Activated T-cell treated with anti-CD3 and anti-CD28 coated beads for 24 hours (primary cell): ENCODE measurements around the gene GATA5.
"Not testable (repeated sequence)": the region's sequence is repeated elsewhere in the genome, so short reads cannot be mapped to it uniquely, and the experiment has no call there.

Experiments used
- DNase-seq: peaks from one replicate; pipeline ENCODE4 v3.0.0-alpha.2; 2020; ENCODE audit warnings: low read depth

Gene GATA5

DNA sequence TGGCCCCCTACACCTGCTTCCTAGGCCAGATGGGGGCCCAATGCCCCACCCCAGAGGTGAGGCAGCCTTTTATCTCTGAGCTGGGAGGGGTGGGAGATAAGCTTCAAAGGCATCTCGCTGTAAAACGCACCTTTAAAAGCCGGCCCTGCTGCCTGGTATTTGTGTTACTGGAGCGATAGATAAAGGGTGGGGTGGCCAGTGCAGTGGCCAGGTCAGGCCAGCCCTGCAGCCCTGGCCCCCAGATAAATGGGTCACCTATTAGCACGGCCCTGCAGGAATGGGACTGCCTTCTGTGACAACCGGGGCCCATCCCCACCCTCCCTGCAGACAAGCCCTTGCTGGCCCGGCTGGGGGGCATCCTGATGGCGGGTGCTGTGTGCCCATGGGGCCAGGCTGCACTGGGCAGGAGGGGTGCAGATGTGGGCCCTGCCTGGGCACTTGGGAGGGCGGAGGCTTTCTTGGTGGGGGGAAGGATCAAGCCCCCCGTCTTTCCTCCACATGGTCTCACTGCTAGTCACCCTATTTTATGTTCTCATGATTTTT lies 45.4 kb downstream of the GATA5 start:
- no peak for DNase-seq

DNA sequence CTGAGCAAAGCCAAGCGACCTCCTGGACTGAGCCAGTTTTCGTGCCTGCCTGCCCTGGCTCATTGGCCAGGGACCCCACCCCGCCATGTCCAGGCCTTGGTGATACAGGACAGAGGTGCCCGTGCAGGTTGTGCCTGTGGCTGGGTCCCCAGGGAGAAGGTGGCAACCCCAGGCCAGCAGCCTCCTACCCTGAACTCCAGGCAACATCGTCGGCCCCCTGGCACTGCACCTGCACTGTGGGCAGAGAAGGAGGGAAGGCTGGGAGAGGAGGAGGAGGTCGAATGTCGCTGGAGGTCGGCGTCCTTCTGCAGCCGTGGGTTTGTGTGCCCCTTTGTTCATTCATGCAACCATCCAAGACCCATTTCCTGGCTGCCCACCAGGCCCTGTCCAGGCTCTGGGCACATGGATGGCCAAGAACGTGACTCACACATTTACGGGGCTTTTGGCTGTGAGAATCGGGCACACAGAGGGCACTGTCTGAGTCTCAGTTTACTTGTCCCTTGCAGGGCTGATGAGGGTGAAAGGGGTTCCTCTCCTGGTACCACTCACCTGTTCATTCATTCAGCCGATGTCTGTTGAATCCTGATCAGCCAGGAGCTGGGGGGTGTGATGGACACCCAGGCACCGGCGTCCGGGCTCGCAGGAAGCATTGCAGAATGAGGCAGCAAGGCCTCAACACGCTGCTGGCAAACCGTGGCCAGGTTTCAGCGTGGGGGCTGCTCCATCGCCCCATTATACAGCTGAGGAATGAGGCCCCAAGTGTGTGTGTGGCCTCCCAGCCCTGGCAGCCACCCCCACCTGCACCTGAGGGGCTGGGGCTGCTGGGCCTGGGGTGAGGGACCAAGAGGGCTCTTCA lies 46.1 kb downstream of the GATA5 start:
- DNase-seq: no peak

DNA sequence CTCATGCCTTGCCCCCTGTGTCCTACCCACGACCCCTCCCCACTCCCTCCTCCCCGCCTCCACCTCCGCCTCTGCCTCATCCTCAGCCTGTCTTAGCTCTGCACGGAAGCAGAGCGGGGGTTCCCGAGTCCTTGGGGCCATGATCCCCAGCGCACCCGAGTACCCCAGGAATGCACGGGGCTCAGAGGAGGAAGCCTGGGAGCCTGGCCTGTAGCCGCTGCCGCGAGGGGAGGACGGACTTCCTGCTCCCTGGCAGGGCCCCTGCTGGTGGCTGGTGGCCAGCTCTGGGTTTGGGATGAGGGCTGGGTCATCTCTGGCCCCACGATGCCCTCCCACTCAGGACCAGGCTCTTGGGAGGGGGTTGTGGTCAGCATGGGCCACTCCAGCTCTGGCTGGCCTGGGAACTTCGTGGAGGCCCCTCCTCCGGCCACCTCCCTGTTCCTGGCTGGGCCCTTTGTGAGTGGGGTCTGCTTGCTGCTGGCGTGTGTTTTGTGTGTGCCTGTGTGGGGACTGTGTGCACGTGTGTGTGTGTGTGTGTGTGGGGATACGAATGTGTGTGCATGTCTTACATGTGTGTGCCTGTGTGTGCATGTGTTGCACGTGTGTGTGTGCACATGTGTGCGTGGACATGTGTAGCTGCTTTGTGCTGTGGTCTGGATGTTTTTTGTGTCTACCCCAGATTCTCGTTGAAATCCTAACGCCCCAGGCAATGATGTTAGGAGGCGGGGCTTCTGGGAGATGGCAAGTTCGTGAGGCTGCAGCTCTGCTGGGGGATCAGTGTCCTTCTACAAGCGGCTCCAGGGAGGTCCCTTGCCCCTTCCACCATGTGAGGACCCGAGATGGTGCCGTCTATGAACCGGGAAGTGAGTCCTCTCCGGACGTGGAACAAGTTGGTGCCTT lies 47.1 kb downstream of the GATA5 start:
- no peak for DNase-seq

DNA sequence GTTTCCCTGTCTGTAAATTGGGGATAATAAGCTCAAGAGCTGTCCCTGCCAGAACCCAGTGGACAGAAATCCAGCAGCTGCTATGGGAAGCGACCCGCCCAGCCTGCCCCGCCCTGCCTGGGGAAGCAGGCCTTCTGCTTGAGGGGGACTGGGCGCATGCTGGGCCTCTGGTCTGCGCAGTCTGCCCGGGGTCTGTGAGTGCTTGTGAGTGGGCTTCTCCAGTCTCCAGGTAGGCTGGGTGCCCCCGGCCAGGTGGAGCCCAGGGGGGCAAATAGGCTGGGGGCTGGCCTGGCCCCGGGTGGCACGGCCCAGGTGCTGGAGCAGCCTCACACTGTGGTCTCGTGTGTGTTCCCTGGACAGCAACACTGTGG lies 47.8 kb downstream of the GATA5 start:
- no peak for DNase-seq

DNA sequence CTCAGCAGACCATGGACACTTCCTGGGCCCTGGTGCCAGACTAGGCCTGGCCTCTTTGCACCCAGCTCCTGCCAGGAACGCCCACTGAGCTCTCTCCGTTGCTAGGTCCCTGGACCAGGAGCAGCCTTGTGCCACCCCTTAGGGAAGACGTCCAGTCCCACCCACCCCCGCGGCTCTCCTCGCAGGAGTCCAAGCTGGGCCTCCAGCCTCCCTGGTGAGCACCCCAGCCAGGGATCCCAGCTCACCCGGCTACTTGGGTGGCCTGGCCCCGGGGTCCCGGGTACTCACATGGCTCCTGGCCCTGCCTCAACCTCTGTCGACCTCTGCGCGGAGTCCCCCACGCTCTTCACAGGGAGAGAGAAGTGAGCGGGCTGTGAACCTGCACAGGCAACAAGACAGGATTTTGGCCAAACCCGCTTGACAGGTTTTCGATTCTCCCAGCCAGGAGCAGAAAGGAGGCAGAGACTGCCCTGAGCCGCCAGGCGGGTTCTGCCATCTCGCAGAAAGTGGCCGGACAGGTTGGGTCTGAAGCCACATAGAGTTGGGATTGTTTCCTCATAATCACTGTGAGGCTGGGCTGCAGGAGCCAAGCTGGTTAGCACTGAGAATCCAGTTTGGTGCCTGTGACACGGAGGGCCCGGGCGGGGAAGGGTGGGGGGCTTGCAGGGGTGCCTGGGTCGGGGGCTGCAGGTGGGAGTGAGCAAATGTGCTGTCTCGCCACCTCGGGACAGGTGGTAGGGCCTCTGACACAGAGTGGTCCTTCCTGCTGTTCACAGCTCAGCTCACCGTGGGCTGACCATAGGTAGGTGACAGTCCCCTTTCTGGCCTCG lies 48.4 kb downstream of the GATA5 start, which contains the start of gene RBBP8NL:
TSS of gene RBBP8NL (minus strand) at position 368 of the 830 bp plus-strand sequence. CDS start 7,892 bp downstream, outside the sequence.
- no peak for DNase-seq

DNA sequence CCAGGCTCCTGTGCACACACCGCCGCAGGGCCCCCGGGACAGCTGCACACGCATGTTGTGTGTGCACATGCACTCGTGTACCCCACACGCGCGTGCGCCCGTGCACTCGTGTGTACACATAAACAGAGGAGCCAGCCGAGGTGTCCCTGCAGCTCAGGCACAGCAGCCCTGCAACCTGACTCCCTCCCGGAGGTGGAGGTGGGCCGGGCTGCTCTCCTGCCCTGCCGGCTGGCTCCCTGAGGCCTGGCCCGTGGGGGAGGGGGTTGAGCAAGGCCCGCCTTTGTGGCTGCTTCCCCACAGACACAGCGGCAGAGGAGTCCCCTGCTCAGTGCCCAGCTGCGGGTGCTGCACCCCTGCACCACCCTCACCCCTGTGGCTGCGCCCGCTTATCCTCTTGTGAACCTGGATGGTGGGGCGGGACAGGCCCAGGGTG lies 49.1 kb downstream of the GATA5 start:
- DNase-seq: no peak

DNA sequence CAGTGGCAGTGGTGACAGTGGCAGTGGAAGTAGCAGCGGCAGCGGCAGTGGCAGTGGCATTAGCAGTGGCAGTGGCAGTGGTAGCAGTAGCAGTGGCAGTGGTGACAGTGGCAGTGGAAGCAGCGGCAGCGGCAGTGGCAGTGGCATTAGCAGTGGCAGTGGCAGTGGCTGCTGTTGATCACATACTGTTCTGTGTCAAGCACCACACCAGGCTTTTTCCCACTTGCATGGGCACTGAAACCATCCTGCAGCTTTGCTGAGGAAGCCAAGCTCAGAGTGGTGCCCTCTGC lies 49.8 kb downstream of the GATA5 start:
- not testable (repeated sequence) for DNase-seq

DNA sequence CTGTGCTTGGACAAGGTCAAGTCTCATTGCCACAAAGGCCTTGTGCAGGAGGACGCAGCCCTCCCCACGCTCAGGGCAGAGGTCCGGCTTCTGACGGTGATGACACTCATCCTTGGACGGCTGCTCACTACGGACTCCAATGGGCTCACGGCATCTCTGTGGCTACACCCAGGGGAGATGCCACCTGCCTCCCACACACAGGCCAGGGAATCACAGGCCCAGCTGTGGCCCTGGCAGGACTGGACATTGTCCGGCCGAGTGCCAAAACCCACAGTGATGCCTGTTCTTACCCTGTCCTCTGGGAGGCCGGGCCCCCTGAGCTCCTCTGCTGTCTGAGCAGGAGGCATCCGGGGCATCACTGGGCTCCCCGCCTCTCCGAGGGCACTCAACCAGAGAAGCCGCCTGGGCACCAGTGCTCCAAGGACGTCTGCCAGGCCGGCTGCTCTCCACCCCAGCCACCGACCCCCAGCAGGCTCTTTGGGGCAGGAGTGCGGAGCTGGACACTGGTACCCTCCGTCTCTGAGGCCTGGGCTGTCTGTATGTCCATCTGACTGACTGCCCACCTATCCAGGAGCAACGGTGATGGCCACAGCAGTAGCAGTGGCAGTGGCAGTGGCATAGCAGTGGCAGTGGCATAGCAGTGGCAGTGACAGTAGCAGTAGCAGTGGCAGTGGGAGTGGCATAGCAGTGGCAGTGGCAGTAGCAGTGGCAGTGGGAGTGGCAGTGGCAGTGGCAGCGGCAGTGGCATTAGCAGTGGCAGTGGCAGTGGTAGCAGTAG lies 50.3 kb downstream of the GATA5 start:
- no peak for DNase-seq

DNA sequence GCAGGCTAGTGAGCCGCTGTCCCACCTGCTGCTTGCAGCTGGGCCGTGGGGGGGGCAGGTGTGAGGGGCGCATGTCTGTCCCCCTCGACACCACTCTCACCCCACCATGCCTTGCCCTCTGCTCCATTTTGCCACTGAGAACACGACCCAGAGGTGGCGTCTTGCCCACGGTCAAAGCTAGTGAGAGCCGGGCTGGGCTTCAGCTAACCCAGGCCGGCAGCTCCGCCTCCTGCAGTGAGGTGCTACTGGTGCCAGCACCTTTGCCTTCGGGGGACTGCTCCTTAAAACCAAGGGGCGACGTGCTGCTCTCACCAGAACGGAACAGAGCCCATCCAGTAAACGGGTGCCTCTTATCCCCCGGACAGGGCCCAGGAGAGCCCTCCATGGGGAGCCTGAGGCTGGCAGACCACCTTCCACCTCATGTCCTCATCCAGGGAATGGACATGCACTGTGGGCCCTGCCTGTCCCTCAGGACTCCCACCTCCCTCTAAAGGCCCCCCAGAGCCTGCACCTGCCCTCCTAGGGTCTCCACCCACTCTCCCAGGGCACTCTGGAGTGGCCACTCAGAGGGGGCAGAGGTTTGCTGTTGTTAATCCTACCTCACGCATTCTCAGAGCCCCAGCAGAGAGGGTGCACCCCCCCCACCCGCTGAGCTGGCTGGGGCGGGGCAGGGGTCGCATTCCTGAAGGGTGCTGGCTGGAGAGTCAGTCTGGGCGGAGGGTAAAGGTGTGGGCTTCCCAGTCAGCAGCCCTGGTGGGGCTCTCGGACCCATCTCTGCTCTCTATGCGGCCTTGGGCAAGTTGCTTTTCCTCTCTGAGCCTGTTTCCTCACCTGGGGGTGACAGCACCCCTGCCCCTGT lies 51.3 kb downstream of the GATA5 start:
- DNase-seq: no peak

DNA sequence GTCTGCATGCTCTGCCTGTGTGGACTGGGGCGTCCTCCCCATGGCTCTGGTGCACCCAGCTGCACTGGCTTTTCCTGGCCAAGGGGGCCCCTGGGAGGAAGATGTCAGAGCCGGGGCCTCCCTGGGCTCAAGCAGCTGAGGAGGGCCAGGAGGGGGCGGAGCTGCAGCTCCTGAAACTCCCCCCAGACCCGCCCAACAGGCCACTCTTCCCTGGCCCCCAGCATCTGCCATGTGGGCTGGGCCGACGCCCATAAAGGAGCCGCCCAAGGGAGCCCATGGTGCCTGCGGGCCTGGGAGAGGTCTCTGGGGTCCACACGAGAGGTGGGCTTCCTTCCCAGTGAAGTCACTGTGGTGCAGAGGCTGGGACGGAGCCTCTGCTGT lies 52.5 kb downstream of the GATA5 start:
- no peak for DNase-seq

DNA sequence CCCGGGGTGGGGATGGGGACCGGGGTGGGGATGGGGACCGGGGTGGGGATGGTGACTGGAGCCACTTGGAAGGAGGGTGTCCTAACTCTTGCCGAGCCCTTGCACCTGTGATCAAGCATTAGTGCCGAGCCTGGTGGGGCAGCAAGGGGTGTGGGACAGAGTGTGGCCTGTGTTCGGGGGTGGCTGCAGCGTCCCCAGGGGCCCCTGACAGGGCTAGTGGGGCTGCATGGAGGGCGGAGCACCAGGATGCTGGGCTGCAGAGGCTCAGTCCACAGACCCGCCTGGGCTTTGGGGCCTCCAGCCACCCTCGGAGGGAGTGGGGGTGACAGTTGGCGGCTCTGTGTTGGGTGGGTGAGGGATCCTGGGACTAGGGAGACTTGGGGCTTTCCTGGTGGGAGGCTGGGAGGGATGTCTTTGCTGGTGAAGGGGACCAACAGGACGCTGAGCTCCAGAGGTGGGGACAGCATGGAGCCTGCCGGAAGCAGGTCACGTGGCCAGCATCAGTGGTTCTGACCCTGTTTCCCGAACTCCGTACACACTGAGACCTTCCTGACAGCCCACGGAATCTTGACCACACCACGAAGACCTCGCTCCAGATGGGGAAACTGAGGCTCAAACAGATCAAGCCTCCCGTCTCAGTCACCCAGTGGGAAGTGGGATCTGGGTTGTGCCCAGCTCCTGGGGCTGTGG lies 53.0 kb downstream of the GATA5 start:
- no peak for DNase-seq

DNA sequence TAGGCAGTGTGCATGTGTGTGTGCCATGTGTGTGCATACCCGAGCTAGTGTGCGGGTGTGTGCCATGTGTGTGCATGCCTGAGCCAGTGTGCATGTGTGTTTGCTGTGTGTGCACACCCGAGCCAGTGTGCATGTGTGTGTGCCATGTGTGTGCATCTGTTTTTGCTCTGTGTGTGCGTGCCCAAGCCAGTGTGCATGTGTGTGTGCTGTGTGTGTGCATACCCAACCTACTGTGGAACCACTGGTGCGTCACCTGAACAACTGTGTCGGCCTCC lies 54.1 kb downstream of the GATA5 start:
- DNase-seq: no peak

DNA sequence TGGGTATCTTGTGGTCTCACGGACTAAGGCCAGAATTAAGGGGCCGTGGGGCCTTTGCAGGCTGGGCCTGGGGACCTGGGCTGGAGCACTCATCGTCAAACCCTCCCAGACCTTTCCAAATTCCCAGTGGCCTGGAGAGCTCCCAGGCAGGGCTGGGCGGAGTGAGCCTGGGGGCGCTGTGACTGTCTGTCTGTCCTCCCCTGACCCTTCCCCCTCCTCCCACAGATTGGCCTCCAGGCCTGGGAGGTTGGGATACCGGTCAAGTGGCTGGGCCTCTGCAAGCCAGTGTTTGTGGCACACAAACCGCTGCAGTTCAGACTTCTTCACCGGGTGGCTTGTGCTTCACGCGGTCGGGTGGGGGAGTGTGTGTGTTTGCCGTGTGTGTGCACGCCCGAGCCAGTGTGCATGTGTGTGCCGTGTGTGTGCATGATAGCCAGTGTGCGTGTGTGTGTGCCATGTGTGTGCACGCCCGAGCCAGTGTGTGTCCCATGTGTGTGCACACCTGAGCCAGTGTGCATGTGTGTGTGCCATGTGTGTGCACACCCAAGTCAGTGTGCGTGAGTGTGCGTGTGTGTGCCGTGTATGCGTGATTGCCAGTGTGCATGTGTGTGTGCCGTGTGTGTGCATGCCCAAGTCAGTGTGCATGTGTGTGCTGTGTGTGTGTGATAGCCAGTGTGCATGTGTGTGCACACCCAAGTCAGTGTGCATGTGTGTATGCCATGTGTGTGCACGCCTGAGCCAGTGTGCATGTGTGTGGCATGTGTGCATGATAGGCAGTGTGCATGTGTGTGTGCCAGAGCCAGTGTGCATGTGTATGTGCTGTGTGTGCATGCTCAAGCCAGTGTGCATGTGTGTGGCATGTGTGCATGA lies 54.7 kb downstream of the GATA5 start:
- DNase-seq: no peak

DNA sequence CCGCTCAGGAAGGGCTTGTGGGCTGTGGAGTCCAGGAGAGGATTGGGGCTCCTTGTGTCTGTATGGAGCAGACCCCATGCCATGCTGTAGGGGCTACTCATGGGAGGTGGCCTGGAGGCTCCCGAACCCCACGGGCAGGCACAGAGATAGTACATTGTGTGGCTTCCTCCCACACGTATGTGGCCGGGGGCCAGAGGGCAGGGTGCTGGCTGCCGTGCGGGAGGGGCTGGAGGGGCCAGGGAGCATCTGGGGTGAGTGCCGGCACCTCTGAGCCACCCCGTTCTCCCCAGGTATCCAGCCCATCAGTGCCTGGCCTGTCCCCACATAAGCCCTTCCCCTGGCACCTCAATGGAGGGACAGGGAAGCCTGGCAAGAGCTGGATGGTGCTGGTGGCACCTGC lies 56.0 kb downstream of the GATA5 start:
- DNase-seq: no peak

DNA sequence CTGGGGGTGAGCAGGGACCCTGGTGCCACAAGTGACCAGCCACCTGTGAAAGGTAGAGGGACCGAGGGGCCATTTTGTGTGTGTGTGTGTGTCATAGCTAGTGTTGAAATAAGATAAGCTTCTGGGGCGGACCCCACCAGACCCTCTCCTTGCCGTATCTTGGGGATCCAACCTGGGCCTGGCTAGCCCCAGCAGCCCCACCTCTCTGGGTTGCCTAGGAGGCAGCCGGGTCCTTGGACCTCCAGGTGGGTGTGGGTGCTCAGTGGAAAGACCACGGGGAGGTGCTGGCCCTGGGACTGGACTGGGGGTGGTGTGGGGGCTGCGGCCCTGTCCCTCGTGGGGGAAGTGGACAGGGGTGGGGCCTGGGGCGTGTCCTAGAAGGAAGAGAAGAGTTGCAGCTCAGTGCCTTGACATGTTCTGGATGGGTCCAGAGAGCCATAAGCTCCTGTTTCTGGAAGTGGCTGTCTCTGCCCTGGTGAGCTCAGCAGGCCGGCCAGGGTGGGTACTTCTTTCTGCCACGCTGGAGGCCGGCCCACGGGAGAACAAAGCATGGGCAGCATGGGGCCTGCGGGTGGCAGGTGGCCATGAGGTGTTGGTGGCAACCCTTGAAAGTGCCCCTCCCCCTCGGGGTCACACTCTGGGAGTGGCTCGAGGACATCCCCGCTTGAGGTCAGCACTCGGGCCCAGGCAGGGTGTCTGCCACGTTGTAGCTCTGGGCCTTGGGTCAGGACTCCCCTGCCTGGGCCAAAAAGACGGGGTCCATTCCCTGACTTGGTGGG lies 56.9 kb downstream of the GATA5 start:
- no peak for DNase-seq

DNA sequence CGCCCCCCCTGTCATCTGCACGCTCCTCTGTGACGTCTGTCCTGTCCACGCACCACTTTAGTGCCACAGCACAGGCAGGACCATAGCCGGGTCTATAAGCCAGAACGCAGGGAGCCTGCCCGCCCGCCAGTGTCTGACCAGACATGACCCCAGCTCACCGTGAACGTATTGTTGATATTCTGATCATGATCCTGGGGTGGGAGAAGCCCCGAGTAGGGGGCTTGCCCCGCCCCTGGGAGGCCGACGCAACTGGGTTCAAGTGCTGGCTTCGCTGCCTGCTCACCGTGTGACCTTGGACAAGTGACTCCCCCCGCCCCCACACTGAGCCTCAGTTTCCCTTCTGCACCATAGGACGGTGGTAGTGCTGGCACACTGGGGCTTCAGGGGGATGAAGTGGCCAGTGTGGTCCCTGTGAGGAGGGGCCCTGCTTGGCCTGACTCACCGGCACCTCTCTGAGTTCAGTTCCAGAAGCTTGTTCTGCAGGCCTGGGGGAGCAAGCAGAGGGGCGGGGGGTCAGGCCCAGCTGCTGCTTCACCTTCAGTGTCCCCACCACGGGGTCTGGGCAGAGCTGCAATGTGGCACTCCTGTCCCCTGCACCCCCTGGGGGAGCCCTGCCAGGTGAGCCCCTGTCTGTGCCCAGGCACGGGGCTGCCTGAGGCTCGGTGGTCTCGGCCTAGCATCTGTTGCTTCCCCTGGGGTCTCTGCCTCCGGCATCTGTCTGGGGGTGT lies 57.6 kb downstream of the GATA5 start:
- DNase-seq: no peak
